Esophagus muscularis mucosa (tissue), 4 donors: Measurements from ENCODE around the gene THYN1. TPM values are rescaled to one million over a fixed set of nuclear protein-coding genes. Genes with fewer than 3 reads are reported as not detected.
A peak's percentile ranks its signal among the peaks of the same experiment; 100 is the strongest.

Experiments
- DNase-seq: peaks from one replicate; pipeline ENCODE4 v3.0.0-alpha.2; 2017; ENCODE audit errors: extremely low spot score
- H3K27ac ChIP-seq, 4 donors: fragments of 200-600 bp; sonication (generic); replicated peaks in 1 of 4; 1 replicate in 3 of 4; 2 replicates in 1 of 4; pipeline ENCODE4 v1.5.1; 2016 to 2019; ENCODE audit warnings: mild to moderate bottlenecking in 1 of 4
- H3K27me3 ChIP-seq, 4 donors: fragments of 200-600 bp; sonication (generic); one replicate each; pipeline versions ENCODE4 v1.5.1 to v1.6.0; 2016 to 2019
- H3K36me3 ChIP-seq, 4 donors: fragments of 200-600 bp; sonication (generic); one replicate each; pipeline ENCODE4 v1.5.1; 2016 to 2019
- H3K4me1 ChIP-seq, 4 donors: fragments of 200-600 bp; sonication (generic); one replicate each; pipeline ENCODE4 v1.5.1; 2016 to 2019
- H3K4me3 ChIP-seq, 4 donors: fragments of 200-600 bp; sonication (generic); 1 replicate in 2 of 4; 2 replicates in 2 of 4; pipeline ENCODE4 v1.5.1; 2016 to 2019; ENCODE audit warnings: mild to moderate bottlenecking in 4 of 4, moderate library complexity in 1 of 4
- H3K9me3 ChIP-seq, 4 donors: fragments of 200-600 bp; sonication (generic); 1 replicate in 3 of 4; 2 replicates in 1 of 4; pipeline ENCODE4 v1.5.1; 2016 to 2019
- CTCF ChIP-seq, 3 experiments: fragments of 200-600 bp in 2 of 3; fragments of 450-650 bp in 1 of 3; sonication (generic) in 2 of 3; IDR thresholded peaks; one replicate each; pipeline ENCODE4 v1.5.1; 2017 to 2019; ENCODE audit warnings: antibody characterized with exemption in 3 of 3, mild to moderate bottlenecking in 2 of 3, moderate library complexity in 1 of 3
- EP300 ChIP-seq: sonication (generic); formaldehyde crosslinking; IDR thresholded peaks from one replicate; pipeline ENCODE4 v1.6.1; 2017; ENCODE audit warnings: antibody characterized with exemption
- POLR2A ChIP-seq: fragments of 450-650 bp; IDR thresholded peaks from one replicate; pipeline ENCODE4 v1.6.1; 2017; ENCODE audit warnings: antibody characterized with exemption, moderate library complexity, mild to moderate bottlenecking, low read depth
- POLR2AphosphoS5 ChIP-seq, 2 donors: sonication (generic); formaldehyde crosslinking; IDR thresholded peaks; one replicate each; pipeline ENCODE4 v1.6.1; 2017; ENCODE audit warnings: antibody characterized with exemption in 2 of 2
- WGBS: methylation state at CpG from one replicate; pipeline ENCODE4 v1.1.5; 2018; 5-methylcytosine and 5-hydroxymethylcytosine counted together
- intact Hi-C: fragments of 100-400 bp; cut with DNase I; formaldehyde crosslinking; loops from one replicate; pipeline ENCODE4 v1.15.1; 2023
- total RNA-seq, 4 donors: library from RNA; depleted of rRNA; stranded (reverse); fragments of >200 nt; gene quantifications; one replicate each; pipeline versions ENCODE4 v1.1.0 to v1.2.1, GENCODE V29; 2016

THYN1 gene
- total RNA-seq, 4 donors from 2014 or later = 34.1 to 59.6 (median 50.2) TPM

GRCh38 chr11:134291196-134291595 is 38.0 kb upstream of the THYN1 start:
- Histone ChIP-seq H3K4me3 (no peak overlapping the region), H3K27me3 (no peaks in the 10 kb centered on the region), H3K36me3 (no peaks in the 10 kb centered on the region), H3K9me3 (no peaks in the 10 kb centered on the region), H3K27ac (no peak overlapping the region), H3K4me1 (no peaks in the 10 kb centered on the region)
- WGBS = 93% methylated on average over 6 of the region's 6 CpGs
- no peak for DNase-seq
- TF ChIP-seq EP300 = no peak
- no peak for TF ChIP-seq POLR2A
- TF ChIP-seq POLR2AphosphoS5 (IDR thresholded peaks at IDR 0.05) = no peak
- TF ChIP-seq CTCF (IDR thresholded peaks at IDR 0.05) = no peak
- intact Hi-C loops = no loop called here

- no peak overlapping the region for H3K27ac ChIP-seq
- no peak for TF ChIP-seq POLR2A
- TF ChIP-seq CTCF (IDR thresholded peaks at IDR 0.05) = no peak
- TF ChIP-seq EP300 = no peak
- no peak for TF ChIP-seq POLR2AphosphoS5 (IDR thresholded peaks at IDR 0.05)
- no peaks in the 10 kb centered on the region for H3K4me1 ChIP-seq
- no peaks in the 10 kb centered on the region for H3K9me3 ChIP-seq
- no peak for DNase-seq
- H3K36me3 ChIP-seq = no peaks in the 10 kb centered on the region
- no peak overlapping the region for H3K4me3 ChIP-seq
- intact Hi-C loops = no loop called here
- 91% methylated on average over 7 of the region's 7 CpGs for WGBS
- no peaks in the 10 kb centered on the region for H3K27me3 ChIP-seq
These were observed 37.5 kb upstream of the THYN1 start for GRCh38 chr11:134290646-134291045.

- intact Hi-C loops = no loop called here
- Histone ChIP-seq H3K4me3 (no peak overlapping the region), H3K9me3 (no peaks in the 10 kb centered on the region), H3K36me3 (no peaks in the 10 kb centered on the region), H3K27me3 (no peaks in the 10 kb centered on the region), H3K4me1 (no peaks in the 10 kb centered on the region), H3K27ac (no peak overlapping the region)
- 70% methylated on average over 3 of the region's 12 CpGs for WGBS
- no peak for TF ChIP-seq EP300
- TF ChIP-seq CTCF (IDR thresholded peaks at IDR 0.05) = no peak
- TF ChIP-seq POLR2A = no peak
- no peak for TF ChIP-seq POLR2AphosphoS5 (IDR thresholded peaks at IDR 0.05)
- DNase-seq = no peak
These were observed 36.6 kb upstream of the THYN1 start for GRCh38 chr11:134289789-134290188.

- Histone ChIP-seq H3K4me1 (no peaks in the 10 kb centered on the region), H3K27me3 (no peaks in the 10 kb centered on the region), H3K4me3 (no peak overlapping the region), H3K36me3 (no peaks in the 10 kb centered on the region), H3K27ac (no peak overlapping the region), H3K9me3 (no peaks in the 10 kb centered on the region)
- intact Hi-C loops = no loop called here
- no peak for DNase-seq
- TF ChIP-seq POLR2AphosphoS5 (IDR thresholded peaks at IDR 0.05) (no peak), CTCF (IDR thresholded peaks at IDR 0.05) (no peak), EP300 (no peak), POLR2A (no peak)
- WGBS = 77% methylated on average over 4 of the region's 4 CpGs
These were observed 36.0 kb upstream of the THYN1 start for GRCh38 chr11:134289167-134289566.

GRCh38 chr11:134288486-134288885 is 35.3 kb upstream of the THYN1 start:
- Histone ChIP-seq H3K4me3 (no peak overlapping the region), H3K36me3 (no peaks in the 10 kb centered on the region), H3K27ac (no peak overlapping the region), H3K27me3 (peaks cover 0 to 2% (median 0%) of the 10 kb centered on the region in 4 donors), H3K9me3 (no peaks in the 10 kb centered on the region), H3K4me1 (no peaks in the 10 kb centered on the region)
- WGBS = 90% methylated on average over 13 of the region's 13 CpGs
- no peak for TF ChIP-seq EP300
- no peak for TF ChIP-seq POLR2A
- TF ChIP-seq POLR2AphosphoS5 (IDR thresholded peaks at IDR 0.05) = no peak
- TF ChIP-seq CTCF (IDR thresholded peaks at IDR 0.05) = no peak
- intact Hi-C loops = no loop called here
- peak; percentile 64 for DNase-seq
